Body of pancreas (tissue), 4 donors: Measurements from ENCODE around the gene MPP4. TPM values are rescaled to one million over a fixed set of nuclear protein-coding genes. Genes with fewer than 3 reads are reported as not detected.

Experiments used
- ATAC-seq: fragments of 150-250 bp; one replicate; pipeline ENCODE4 v1.9.1; 2016
- DNase-seq, 4 donors: peaks; one replicate each; pipeline ENCODE4 v3.0.0-alpha.2; 2019
- H3K27ac ChIP-seq, 4 donors: fragments of 200-600 bp; sonication (generic); 1 replicate in 3 of 4; 2 replicates in 1 of 4; pipeline versions ENCODE4 v1.5.1 to v1.6.1; 2016 to 2019; ENCODE audit warnings: mild to moderate bottlenecking in 1 of 4, mixed read lengths in 1 of 4, moderate library complexity in 1 of 4
- H3K27me3 ChIP-seq, 2 donors: fragments of 200-600 bp; sonication (generic); one replicate each; pipeline ENCODE4 v1.6.0; 2016; ENCODE audit warnings: mild to moderate bottlenecking in 1 of 2
- H3K36me3 ChIP-seq, 2 donors: fragments of 200-600 bp; sonication (generic); replicated peaks in 1 of 2; 2 replicates each; pipeline ENCODE4 v1.5.1; 2016; ENCODE audit warnings: low read depth in 2 of 2; ENCODE audit not compliant: insufficient read depth in 1 of 2
- H3K4me1 ChIP-seq: fragments of 200-600 bp; sonication (generic); one replicate; pipeline ENCODE4 v1.6.0; 2016
- H3K4me3 ChIP-seq, 2 donors: fragments of 200-600 bp; sonication (generic); 1 replicate in 1 of 2; 2 replicates in 1 of 2; pipeline ENCODE4 v1.5.1; 2016 to 2019
- H3K9me3 ChIP-seq, 3 donors: fragments of 200-600 bp; sonication (generic); 1 replicate in 2 of 3; 2 replicates in 1 of 3; pipeline ENCODE4 v1.5.1; 2016
- CTCF ChIP-seq, 7 experiments: fragments of 450-650 bp in 4 of 7; fragments of 200-600 bp in 3 of 7; sonication (generic) in 3 of 7; IDR thresholded peaks; one replicate each; pipeline ENCODE4 v1.5.1; 2016 to 2019; ENCODE audit warnings: antibody characterized with exemption in 7 of 7
- POLR2A ChIP-seq, 3 donors: fragments of 450-650 bp; IDR thresholded peaks; one replicate each; pipeline ENCODE4 v1.6.1; 2016; ENCODE audit warnings: antibody characterized with exemption in 3 of 3, mild to moderate bottlenecking in 2 of 3
- WGBS, 2 donors: methylation state at CpG; one replicate each; pipeline ENCODE4 v1.1.5; 2017; 5-methylcytosine and 5-hydroxymethylcytosine counted together
- intact Hi-C: fragments of 100-400 bp; cut with DNase I; formaldehyde crosslinking; loops from one replicate; pipeline ENCODE4 v1.15.1; 2023
- total RNA-seq, 2 donors: library from RNA; depleted of rRNA; stranded (reverse); fragments of >200 nt; gene quantifications; one replicate each; pipeline ENCODE4 v1.1.0, GENCODE V29; 2016

MPP4 gene
- total RNA-seq, 2 donors from 2014 or later = not detected

- H3K27ac ChIP-seq = no peak overlapping the region
- peaks cover 3% of the 10 kb centered on the region for H3K4me1 ChIP-seq
- H3K36me3 ChIP-seq = peaks cover 0 to 1% of the 10 kb centered on the region in 2 donors
- H3K9me3 ChIP-seq = no peaks in the 10 kb centered on the region
- no peaks in the 10 kb centered on the region for H3K27me3 ChIP-seq
- TF ChIP-seq POLR2A (IDR thresholded peaks at IDR 0.05) (no peak), CTCF (IDR thresholded peaks at IDR 0.05) (no peak)
- 47 to 55% methylated on average over 2 of the region's 2 CpGs for WGBS, 2 donors
- DNase-seq (no peak), ATAC-seq (no peak)
- intact Hi-C loops = no loop called here
- H3K4me3 ChIP-seq = no peak overlapping the region
Measured at GRCh38 chr2:201697899-201698298, 545 bp downstream of the MPP4 start.

DNA sequence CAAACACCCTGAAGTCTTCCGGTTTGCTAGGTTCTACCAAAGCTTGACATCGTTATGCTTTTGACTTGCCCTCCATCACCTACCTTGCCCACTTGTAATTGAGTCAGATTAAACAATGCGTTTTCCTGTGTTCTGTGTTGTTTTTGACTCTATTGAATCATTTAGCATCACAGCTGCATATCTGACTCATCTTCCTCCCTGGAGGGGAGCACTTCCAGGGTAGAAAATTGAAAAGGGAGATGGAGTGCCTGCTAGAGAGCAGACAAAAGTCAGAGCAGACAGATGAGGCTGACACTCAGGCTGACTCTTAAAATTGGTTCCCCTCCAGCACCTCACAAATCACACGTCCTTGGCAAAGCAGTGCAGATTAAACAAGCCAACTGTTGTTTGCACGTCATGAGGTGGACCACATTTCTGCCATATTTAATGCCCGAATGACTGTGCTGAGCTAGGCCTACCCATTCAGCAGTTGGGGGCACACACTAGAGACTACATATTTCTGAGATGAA is 2.2 kb downstream of the MPP4 start:
- H3K4me3 ChIP-seq = no peak overlapping the region
- 42 to 47% methylated on average over 6 of the region's 6 CpGs for WGBS, 2 donors
- H3K27ac ChIP-seq = no peak overlapping the region
- no peak for TF ChIP-seq CTCF (IDR thresholded peaks at IDR 0.05)
- no peak for TF ChIP-seq POLR2A (IDR thresholded peaks at IDR 0.05)
- H3K9me3 ChIP-seq = no peaks in the 10 kb centered on the region
- peak in 1 of 4 donors; percentile 5 for DNase-seq
- intact Hi-C loops = no loop called here
- ATAC-seq = no peak
- no peaks in the 10 kb centered on the region for H3K27me3 ChIP-seq
- H3K4me1 ChIP-seq = peaks cover 3% of the 10 kb centered on the region
- peaks cover 0 to 1% of the 10 kb centered on the region in 2 donors for H3K36me3 ChIP-seq

DNA sequence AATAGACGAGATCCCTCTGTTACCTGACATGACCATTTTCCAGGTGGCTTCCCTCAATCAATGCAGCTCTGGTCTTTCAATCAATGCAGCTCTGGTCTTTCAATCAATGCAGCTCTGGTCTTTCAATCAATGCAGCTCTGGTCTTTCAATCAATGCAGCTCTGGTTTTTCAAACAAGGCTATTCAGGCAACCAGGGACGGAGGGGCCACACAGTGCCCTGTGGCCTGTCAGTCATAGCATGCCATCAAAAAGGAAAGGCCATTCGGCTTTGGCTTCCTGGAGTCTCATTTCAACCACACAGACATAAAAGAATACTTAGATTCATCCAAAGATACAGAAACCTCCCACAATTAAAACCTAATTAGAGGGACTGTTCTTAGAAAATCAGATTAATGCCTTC is 13.3 kb downstream of the MPP4 start:
- Histone ChIP-seq H3K9me3 (no peaks in the 10 kb centered on the region), H3K36me3 (no peaks in the 10 kb centered on the region), H3K4me3 (no peak overlapping the region), H3K27ac (no peak overlapping the region), H3K4me1 (no peaks in the 10 kb centered on the region), H3K27me3 (no peaks in the 10 kb centered on the region)
- TF ChIP-seq POLR2A (IDR thresholded peaks at IDR 0.05) (no peak), CTCF (IDR thresholded peaks at IDR 0.05) (no peak)
- 73 to 89% methylated on average over 3 of the region's 3 CpGs for WGBS, 2 donors
- intact Hi-C loops = no loop called here
- ATAC-seq = no peak
- DNase-seq = no peak

DNA sequence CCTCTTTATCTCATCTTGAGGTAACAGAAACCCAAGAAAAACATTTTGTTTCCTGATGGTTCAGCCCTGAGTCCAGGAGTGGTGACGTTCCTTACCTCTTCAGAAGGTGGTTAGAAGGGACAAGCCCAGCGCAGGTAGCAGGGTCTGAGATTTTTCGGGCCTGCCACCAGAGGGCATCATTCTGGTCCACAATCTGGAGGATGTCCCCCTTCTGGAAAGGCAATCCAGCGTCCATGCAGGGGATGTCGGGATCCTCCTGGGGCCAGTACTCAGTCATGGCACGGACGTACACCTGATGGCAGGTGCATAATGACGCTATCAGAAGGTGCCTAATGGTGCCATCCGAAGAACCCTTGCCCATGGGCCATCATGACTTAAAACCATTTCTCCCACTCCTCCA is 17.7 kb downstream of the MPP4 start:
- H3K27me3 ChIP-seq = no peaks in the 10 kb centered on the region
- ATAC-seq (no peak), DNase-seq (peak in 2 of 4 donors; percentile 7 to 11)
- no peaks in the 10 kb centered on the region for H3K4me1 ChIP-seq
- no peaks in the 10 kb centered on the region for H3K36me3 ChIP-seq
- no peaks in the 10 kb centered on the region for H3K9me3 ChIP-seq
- TF ChIP-seq CTCF (IDR thresholded peaks at IDR 0.05) (peak in 4 of 7 experiments; percentile 8 to 22 (median 16)), POLR2A (IDR thresholded peaks at IDR 0.05) (no peak)
- WGBS, 2 donors = 46 to 48% methylated on average over 4 to 9 of the region's 9 CpGs
- H3K27ac ChIP-seq = no peak overlapping the region
- H3K4me3 ChIP-seq = no peak overlapping the region
- intact Hi-C loops = no loop called here

DNA sequence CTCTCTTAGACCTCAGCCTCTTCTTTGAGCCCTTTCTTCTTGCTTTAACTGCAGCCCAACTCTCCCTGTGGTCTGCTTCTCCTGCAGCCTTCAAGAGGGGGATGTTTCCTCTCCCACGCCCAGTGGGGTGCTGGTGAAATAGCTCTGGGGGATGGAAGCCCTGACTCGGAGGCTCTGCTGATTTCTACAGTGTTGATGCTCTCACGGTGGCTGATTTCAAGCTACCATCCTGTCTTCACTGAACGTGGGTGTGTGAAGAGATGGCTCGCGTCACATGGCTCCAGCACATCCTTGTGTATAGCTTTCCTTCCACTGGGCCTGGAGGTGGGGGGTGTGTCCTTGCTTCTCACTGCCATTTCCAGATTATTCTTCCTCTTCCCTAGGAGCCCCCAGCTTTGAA is 20.0 kb downstream of the MPP4 start:
- no peak overlapping the region for H3K4me3 ChIP-seq
- intact Hi-C loops = no loop called here
- H3K4me1 ChIP-seq = no peaks in the 10 kb centered on the region
- ATAC-seq = no peak
- H3K27ac ChIP-seq = no peak overlapping the region
- WGBS, 2 donors = 60 to 92% methylated on average over 3 to 6 of the region's 6 CpGs
- DNase-seq = no peak
- H3K9me3 ChIP-seq = no peaks in the 10 kb centered on the region
- H3K36me3 ChIP-seq = no peaks in the 10 kb centered on the region
- H3K27me3 ChIP-seq = no peaks in the 10 kb centered on the region
- TF ChIP-seq CTCF (IDR thresholded peaks at IDR 0.05) (no peak), POLR2A (IDR thresholded peaks at IDR 0.05) (no peak)
